Brain microvascular endothelial cell (primary cell): Measurements from ENCODE around the gene CNBD2.
"Not testable (repeated sequence)": the region's sequence is repeated elsewhere in the genome, so short reads cannot be mapped to it uniquely, and the experiment has no call there.

Experiments
- DNase-seq: peaks from one replicate; pipeline ENCODE4 v3.0.0-alpha.2; 2020
- H3K27ac ChIP-seq: fragments of 250-450 bp; sonication (Bioruptor Pico); 2 replicates; pipeline ENCODE4 v1.5.1; 2020; ENCODE audit warnings: mild to moderate bottlenecking, moderate library complexity
- H3K27me3 ChIP-seq: fragments of 250-450 bp; sonication (Bioruptor Pico); replicated peaks from 2 replicates; pipeline ENCODE4 v1.5.1; 2020; ENCODE audit warnings: mild to moderate bottlenecking
- H3K36me3 ChIP-seq: fragments of 250-450 bp; sonication (Bioruptor Pico); replicated peaks from 2 replicates; pipeline ENCODE4 v1.5.1; 2020; ENCODE audit warnings: mild to moderate bottlenecking
- H3K4me3 ChIP-seq: 2 replicates; pipeline ENCODE4 v1.5.1; 2011; ENCODE audit warnings: low read depth, mild to moderate bottlenecking, control low read depth, low read length, moderate library complexity
- in situ Hi-C: cut with HindIII; loops from 2 replicates; pipeline ENCODE4 v1.10.0; 2017; ENCODE audit warnings: low sequenced_read_pairs, low pct_ligation_motif_present
- TF ChIP-seq, protein P1 (sequence below): IDR thresholded peaks from 2 replicates; pipeline ENCODE4 v1.5.1; 2011; ENCODE audit warnings: low read depth, mild to moderate bottlenecking, moderate library complexity, low read length, control low read depth, inconsistent platforms; ENCODE audit errors: missing control alignments

The CNBD2 gene

DNA sequence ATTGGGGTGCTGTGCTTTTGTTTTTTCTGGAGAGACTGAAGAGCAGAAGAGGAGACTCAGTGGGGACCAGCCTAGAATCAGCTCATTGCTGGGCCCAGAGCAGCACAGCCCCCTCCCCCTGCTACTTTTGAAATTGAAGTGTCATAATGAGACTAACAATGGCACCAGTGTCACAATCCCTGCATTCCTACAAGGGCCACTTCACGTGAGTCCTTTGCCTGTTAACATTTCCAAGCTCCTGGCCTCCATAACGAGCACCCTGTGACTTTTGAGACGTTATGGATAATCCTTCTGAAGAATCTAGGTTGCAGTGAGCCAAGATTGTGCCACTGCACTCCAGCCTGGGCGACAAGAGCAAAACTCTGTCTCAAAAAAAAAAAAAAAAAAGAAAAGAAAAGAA, 41.7 kb downstream of the CNBD2 start:
- Histone ChIP-seq H3K27ac (no peak overlapping the region), H3K36me3 (no peaks in the 10 kb centered on the region), H3K4me3 (no peak overlapping the region), H3K27me3 (no peaks in the 10 kb centered on the region)
- in situ Hi-C loops = no loop called here
- no peak for DNase-seq
- TF ChIP-seq, protein P1, sequence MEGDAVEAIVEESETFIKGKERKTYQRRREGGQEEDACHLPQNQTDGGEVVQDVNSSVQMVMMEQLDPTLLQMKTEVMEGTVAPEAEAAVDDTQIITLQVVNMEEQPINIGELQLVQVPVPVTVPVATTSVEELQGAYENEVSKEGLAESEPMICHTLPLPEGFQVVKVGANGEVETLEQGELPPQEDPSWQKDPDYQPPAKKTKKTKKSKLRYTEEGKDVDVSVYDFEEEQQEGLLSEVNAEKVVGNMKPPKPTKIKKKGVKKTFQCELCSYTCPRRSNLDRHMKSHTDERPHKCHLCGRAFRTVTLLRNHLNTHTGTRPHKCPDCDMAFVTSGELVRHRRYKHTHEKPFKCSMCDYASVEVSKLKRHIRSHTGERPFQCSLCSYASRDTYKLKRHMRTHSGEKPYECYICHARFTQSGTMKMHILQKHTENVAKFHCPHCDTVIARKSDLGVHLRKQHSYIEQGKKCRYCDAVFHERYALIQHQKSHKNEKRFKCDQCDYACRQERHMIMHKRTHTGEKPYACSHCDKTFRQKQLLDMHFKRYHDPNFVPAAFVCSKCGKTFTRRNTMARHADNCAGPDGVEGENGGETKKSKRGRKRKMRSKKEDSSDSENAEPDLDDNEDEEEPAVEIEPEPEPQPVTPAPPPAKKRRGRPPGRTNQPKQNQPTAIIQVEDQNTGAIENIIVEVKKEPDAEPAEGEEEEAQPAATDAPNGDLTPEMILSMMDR = no peak

DNA sequence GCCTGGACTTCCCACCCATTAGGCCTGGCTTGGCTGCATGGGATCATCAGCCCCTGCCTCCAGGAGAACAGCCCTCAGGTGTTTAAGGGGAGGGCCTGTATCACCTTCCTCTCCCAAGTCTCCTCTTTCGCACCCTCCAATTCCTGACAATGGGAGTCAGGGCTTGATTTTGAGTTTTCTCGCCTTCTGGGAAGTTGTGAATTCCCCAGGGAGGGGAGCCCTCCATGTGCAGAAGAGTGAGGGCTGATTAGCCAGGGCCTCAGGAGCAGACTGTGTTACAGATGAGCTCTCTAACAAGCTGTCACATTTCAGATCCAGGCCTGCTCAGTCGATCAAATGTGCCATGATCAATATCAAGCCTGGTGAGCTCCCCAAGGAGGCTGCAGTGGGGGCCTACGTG, 42.4 kb downstream of the CNBD2 start:
- Histone ChIP-seq H3K27ac (no peak overlapping the region), H3K27me3 (no peaks in the 10 kb centered on the region), H3K4me3 (no peak overlapping the region), H3K36me3 (no peaks in the 10 kb centered on the region)
- TF ChIP-seq, protein P1 = no peak
- DNase-seq = no peak
- in situ Hi-C loops = no loop called here

DNA sequence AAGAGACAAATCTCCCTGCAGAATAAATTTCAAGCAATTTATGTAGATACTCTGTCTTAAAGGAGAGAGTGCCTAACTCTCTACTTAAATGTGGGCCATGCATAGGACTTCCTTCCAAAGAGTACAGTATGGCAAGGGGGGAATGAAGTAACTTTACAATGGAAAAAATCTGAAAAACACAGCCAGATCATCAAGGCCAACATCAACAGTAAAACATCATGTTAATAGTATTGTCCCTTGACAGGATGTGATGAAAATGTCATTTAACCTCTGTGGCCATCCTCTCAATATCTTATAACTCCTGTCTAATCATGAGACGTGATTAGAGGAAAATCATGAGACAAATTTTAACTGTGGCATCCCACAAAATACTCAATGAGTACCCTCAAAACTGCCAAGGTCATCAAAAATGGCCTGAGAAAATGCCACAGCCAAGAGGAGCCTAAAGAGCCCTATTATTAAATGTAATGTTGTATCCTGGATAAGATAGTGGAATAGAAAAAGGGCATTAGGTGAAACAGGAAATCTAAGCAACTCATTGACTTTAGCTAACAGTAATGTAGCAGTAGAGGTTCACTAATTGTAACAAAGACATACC, 47.5 kb downstream of the CNBD2 start:
- no peak for DNase-seq
- no peak overlapping the region for H3K4me3 ChIP-seq
- H3K27me3 ChIP-seq = no peaks in the 10 kb centered on the region
- TF ChIP-seq, protein P1 = no peak
- no peak overlapping the region for H3K27ac ChIP-seq
- no peaks in the 10 kb centered on the region for H3K36me3 ChIP-seq
- in situ Hi-C loops = no loop called here

DNA sequence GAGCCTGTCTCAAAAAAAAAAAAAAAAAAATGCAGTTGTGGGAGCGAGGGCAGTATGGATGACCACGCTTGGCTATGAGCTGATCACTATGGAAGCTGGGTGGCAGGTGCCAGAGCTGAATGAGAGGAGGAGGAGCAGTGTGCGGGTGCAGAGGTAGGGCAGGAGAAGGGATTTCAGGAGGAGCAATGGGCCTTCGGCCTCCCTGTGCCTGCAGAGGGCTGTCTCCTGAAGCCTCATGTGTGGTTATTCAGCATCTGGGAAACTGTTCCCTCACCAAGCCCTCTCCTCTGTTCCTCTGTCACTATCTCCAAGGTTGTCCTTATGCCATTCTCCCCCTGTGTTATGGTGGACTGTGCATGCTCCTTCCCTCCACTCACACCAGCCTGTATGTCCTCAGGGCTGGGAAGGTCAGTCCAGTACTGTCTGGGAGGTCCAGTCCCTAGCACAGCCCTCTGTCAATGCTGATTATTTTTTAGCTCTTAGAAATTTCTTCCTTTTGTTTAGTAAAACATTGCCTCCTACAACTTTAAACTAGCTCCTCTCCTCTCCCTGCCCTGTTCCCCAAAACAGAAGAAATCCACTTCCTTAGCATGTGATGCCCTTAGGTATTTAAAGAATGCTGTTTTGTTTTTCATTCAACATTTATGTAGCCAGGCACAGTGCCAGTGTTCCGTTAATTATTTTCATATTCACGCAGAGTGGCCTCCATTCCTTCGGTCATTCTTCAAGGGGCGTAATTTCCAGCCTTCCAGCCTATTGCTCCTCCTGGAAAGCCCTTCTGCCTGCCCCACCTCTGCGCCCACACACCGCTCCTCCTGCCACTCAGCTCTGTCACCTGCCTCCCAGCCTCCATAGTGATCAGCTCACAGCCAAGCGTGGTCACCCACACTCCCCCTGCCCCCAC, 48.9 kb downstream of the CNBD2 start:
- Histone ChIP-seq H3K27ac (no peak overlapping the region), H3K36me3 (no peaks in the 10 kb centered on the region), H3K27me3 (no peaks in the 10 kb centered on the region), H3K4me3 (no peak overlapping the region)
- in situ Hi-C loops = no loop called here
- DNase-seq = peak; percentile 49
- TF ChIP-seq, protein P1 = no peak

DNA sequence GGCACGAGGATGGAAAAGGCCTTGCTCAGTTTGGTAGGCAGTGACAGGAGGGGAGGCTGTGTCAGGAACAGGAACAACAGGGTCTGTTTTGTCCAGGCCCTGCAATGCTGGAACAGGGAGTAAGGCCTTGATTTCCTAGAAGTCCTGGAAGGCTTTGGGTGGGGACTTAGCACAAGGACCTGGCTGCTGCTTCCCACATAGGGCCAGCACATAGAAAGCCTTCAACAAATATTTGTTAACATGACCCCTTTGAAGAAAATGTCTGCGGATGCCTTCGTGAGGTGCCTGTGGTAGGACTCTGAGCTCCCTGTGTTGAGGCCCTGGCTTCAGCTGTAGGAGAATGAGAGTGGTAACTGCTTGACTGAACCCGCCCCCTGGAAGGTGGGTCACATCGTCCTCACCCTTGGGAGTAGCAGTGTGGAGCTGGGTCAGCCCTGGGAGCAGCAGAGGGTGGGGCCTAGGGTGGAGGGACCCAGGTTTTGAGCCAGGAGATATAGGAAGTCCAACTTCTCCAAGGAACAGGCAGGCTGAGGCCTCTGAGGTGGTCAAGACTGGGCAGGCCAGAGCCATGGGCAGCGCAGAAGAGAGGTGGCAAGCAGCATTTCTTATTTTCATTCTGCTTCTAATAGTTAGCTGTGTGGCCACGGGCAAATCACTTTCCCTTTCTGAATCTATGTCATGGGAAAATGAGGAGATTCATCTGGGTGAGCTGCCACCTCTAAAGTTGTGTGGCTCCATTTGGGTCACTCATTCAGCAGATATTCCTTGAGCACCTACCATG, 50.0 kb downstream of the CNBD2 start:
- in situ Hi-C loops = no loop called here
- no peak for DNase-seq
- Histone ChIP-seq H3K36me3 (no peaks in the 10 kb centered on the region), H3K4me3 (no peak overlapping the region), H3K27ac (no peak overlapping the region), H3K27me3 (no peaks in the 10 kb centered on the region)
- TF ChIP-seq, protein P1 = no peak

DNA sequence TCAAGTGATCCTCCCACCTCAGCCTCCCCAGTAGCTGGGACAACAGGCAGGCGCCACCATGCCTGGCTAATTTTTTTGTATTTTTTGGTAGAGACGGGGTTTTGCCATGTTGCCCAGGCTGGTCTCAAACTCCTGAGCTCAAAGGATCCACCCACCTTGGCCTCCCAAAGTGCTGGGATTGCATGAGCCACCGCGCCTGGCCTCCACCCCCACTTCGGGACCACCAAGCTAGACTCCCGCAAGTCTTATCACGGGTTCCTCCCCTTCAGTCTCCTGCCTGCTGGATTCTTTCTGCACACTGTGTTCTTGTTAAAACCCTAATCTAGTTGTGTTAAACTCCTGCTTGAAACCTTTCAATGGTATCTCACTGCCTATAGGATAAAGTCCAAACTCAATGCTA, 57.7 kb downstream of the CNBD2 start:
- DNase-seq, in situ Hi-C loops, H3K27ac ChIP-seq, H3K36me3 ChIP-seq, H3K4me3 ChIP-seq, H3K27me3 ChIP-seq: not testable (repeated sequence)
